ENCODE results near the gene DPP6.

Gene DPP6

GRCh38 chr7:154512121-154512833 is 460.1 kb downstream of the DPP6 start:
- no peak for TF ChIP-seq CTCF (IDR thresholded peaks at IDR 0.05; ENCODE audit: low read depth, low read length, missing control alignments)
- no peak for DNase-seq
- Histone ChIP-seq H3K27ac (no peak overlapping the region), H3K4me3 (ENCODE audit: low read depth, low read length) (no peak overlapping the region), H3K27me3 (replicated peaks) (no peaks in the 10 kb centered on the region), H3K36me3 (replicated peaks) (no peaks in the 10 kb centered on the region)
- in situ Hi-C loops (cut with HindIII; ENCODE audit: low pct_ligation_motif_present, low sequenced_read_pairs): no loop called here

GRCh38 chr7:154517768-154518167 is 465.6 kb downstream of the DPP6 start:
- DNase-seq: no peak
- no peaks in the 10 kb centered on the region for H3K36me3 ChIP-seq (replicated peaks)

GRCh38 chr7:154519229-154519628 is 467.0 kb downstream of the DPP6 start:
- in situ Hi-C loops (cut with HindIII; ENCODE audit: low pct_ligation_motif_present, low sequenced_read_pairs): no loop called here
- no peak overlapping the region for H3K4me3 ChIP-seq (ENCODE audit: low read depth, low read length)
- H3K36me3 ChIP-seq (replicated peaks): no peaks in the 10 kb centered on the region
- no peak for TF ChIP-seq CTCF (IDR thresholded peaks at IDR 0.05; ENCODE audit: low read depth, low read length, missing control alignments)
- no peak for DNase-seq
- no peaks in the 10 kb centered on the region for H3K27me3 ChIP-seq (replicated peaks)
- no peak overlapping the region for H3K27ac ChIP-seq

More at GRCh38 chr7:154517768-154518167, 465.6 kb downstream of the DPP6 start:
- H3K27ac ChIP-seq: no peak overlapping the region
- no peaks in the 10 kb centered on the region for H3K27me3 ChIP-seq (replicated peaks)
- H3K4me3 ChIP-seq (ENCODE audit: low read depth, low read length): no peak overlapping the region
- TF ChIP-seq CTCF (IDR thresholded peaks at IDR 0.05; ENCODE audit: low read depth, low read length, missing control alignments): no peak
- in situ Hi-C loops (cut with HindIII; ENCODE audit: low pct_ligation_motif_present, low sequenced_read_pairs): no loop called here

- TF ChIP-seq CTCF (IDR thresholded peaks at IDR 0.05; ENCODE audit: low read depth, low read length, missing control alignments): no peak
- no peak overlapping the region for H3K4me3 ChIP-seq (ENCODE audit: low read depth, low read length)
- in situ Hi-C loops (cut with HindIII; ENCODE audit: low pct_ligation_motif_present, low sequenced_read_pairs): no loop called here
- no peaks in the 10 kb centered on the region for H3K27me3 ChIP-seq (replicated peaks)
- H3K27ac ChIP-seq: no peak overlapping the region
- DNase-seq: no peak
- H3K36me3 ChIP-seq (replicated peaks): no peaks in the 10 kb centered on the region
These were observed 477.9 kb downstream of the DPP6 start for GRCh38 chr7:154530136-154530535.

- TF ChIP-seq CTCF (IDR thresholded peaks at IDR 0.05; ENCODE audit: low read depth, low read length, missing control alignments): no peak
- Histone ChIP-seq H3K4me3 (ENCODE audit: low read depth, low read length) (no peak overlapping the region), H3K27ac (no peak overlapping the region), H3K36me3 (replicated peaks) (no peaks in the 10 kb centered on the region), H3K27me3 (replicated peaks) (no peaks in the 10 kb centered on the region)
- in situ Hi-C loops (cut with HindIII; ENCODE audit: low pct_ligation_motif_present, low sequenced_read_pairs): no loop called here
- no peak for DNase-seq
These were observed 480.6 kb downstream of the DPP6 start for GRCh38 chr7:154532771-154533170.

- Histone ChIP-seq H3K36me3 (replicated peaks) (no peaks in the 10 kb centered on the region), H3K27ac (no peak overlapping the region), H3K4me3 (ENCODE audit: low read depth, low read length) (no peak overlapping the region), H3K27me3 (replicated peaks) (no peaks in the 10 kb centered on the region)
- no peak for TF ChIP-seq CTCF (IDR thresholded peaks at IDR 0.05; ENCODE audit: low read depth, low read length, missing control alignments)
- DNase-seq: no peak
- in situ Hi-C loops (cut with HindIII; ENCODE audit: low pct_ligation_motif_present, low sequenced_read_pairs): no loop called here
These were observed 488.4 kb downstream of the DPP6 start for GRCh38 chr7:154540596-154540995.

Data from brain microvascular endothelial cell (primary cell).